DND-41 (cell line): ENCODE measurements around the gene BTG3.

Experiments
- EZH2 ChIP-seq: IDR thresholded peaks from 3 replicates; pipeline ENCODE4 v1.6.1; 2012; ENCODE audit warnings: borderline replicate concordance, low read depth, mild to moderate bottlenecking, moderate library complexity, low read length, inconsistent platforms; ENCODE audit not compliant: severe bottlenecking
- TF ChIP-seq, protein P1 (sequence below): IDR thresholded peaks from 2 replicates; pipeline ENCODE4 v1.5.1; 2012; ENCODE audit warnings: borderline replicate concordance, low read length, moderate library complexity, mild to moderate bottlenecking; ENCODE audit not compliant: poor library complexity, severe bottlenecking; ENCODE audit errors: extremely low read depth

DNA sequence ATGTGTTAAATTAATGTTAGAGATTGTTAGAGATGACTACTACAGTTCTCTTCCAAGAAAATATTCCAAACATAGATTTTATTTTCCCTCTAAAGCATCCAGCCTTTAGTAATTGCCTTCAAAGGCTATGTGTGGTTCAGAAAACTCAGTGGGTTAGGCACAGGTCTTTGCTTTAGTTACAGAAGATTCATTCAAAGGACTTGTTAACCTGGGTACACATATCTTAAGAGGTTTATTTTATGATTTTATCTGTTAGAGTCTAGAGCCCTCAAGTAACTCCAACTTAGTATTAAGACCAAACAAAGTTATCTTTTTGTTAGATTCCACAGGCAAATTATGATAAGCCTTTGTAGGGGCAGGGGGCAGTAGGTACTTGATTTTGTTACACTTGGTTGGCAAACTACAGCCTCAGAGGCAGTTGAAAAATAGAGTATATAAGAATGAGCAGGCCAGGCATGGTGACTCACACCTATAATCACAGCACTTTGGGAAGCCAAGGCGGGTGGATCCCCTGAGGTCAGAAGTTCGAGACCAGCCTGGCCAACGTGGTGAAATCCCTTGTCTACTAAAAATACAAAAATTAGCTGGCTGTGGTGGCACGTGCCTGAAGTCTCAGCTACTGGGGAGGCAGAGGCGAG is 61.9 kb downstream of the BTG3 start:
- TF ChIP-seq, protein P1, sequence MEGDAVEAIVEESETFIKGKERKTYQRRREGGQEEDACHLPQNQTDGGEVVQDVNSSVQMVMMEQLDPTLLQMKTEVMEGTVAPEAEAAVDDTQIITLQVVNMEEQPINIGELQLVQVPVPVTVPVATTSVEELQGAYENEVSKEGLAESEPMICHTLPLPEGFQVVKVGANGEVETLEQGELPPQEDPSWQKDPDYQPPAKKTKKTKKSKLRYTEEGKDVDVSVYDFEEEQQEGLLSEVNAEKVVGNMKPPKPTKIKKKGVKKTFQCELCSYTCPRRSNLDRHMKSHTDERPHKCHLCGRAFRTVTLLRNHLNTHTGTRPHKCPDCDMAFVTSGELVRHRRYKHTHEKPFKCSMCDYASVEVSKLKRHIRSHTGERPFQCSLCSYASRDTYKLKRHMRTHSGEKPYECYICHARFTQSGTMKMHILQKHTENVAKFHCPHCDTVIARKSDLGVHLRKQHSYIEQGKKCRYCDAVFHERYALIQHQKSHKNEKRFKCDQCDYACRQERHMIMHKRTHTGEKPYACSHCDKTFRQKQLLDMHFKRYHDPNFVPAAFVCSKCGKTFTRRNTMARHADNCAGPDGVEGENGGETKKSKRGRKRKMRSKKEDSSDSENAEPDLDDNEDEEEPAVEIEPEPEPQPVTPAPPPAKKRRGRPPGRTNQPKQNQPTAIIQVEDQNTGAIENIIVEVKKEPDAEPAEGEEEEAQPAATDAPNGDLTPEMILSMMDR, result no peak
- TF ChIP-seq EZH2, result no peak
